GM20431 (cell line): ENCODE data around the gene RNF32.
"Not testable (repeated sequence)": the region's sequence is repeated elsewhere in the genome, so short reads cannot be mapped to it uniquely, and the experiment has no call there.

Source experiments
- in situ Hi-C: fragments of 300-500 bp; cut with MseI, MboI; formaldehyde crosslinking; loops from one replicate; pipeline ENCODE4 v1.15.0; 2020; ENCODE audit warnings: low sequenced_read_pairs; ENCODE audit not compliant: unreplicated experiment

The RNF32 gene

DNA sequence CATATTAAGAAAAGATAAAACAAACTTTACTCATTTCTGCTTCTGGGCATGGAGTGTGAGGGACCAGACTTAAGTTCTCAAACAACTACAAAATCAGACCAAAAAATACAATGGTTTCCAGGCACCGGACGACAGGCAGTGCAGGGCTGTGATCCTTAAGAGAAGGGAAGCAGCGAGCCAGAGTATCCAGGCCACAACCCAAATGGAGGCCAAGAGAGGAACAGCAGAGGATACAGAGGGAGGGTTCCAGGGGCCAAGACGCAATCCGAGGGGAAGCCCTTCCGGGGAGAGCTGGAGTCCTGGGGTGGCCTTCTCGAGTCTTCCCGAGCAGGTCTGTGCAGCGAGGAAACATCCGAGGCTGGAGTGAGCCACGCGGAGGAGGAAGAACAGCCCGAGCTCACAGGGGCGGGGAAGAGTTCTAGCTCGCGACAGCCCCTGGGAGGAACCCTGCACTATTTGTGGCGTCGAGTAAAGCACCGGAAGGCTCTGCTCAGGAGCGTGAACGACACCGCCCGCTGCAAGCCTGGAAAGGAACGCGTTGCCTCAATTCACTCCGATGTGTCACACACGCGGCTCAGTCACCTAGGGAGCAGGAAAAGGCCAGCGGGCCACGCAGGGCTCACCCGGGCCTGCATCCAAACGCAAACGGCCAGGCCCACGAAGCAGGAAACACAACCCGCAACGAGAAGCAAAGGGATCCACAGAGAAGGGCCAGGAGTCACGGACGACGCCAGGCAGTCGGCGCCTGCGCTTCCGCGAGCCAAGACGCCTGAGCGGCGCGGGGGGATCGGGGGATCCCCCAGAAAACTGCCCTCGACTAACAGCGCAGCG lies 933 bp upstream of the RNF32 start:
- in situ Hi-C loops: no loop called here

DNA sequence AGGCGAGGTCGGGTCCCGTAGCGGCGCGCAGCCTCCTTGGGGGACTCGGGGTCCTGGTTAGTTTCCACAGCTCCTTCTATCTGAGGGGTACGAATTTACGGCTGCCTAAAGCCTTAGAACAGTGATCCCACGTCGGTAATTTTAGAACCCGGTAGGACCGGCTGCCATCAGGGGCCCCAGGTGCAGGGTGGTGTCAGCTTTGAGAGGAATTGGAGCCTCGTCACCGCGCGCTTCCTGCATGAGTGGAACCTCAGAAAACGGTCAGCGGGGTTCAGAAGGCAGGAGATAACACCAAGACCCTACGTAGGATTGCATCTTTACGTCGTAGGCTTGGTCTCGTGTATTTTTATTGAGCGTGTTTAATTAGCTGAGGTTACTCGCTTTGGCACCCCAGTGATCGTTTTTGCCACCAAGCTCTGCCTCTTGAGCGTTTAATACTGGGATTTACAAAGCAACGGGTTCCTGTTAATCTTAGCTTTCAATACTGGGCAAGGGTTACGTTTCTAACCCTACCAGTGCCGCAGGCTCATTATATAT lies 443 bp downstream of the RNF32 start:
- in situ Hi-C loops: no loop called here

DNA sequence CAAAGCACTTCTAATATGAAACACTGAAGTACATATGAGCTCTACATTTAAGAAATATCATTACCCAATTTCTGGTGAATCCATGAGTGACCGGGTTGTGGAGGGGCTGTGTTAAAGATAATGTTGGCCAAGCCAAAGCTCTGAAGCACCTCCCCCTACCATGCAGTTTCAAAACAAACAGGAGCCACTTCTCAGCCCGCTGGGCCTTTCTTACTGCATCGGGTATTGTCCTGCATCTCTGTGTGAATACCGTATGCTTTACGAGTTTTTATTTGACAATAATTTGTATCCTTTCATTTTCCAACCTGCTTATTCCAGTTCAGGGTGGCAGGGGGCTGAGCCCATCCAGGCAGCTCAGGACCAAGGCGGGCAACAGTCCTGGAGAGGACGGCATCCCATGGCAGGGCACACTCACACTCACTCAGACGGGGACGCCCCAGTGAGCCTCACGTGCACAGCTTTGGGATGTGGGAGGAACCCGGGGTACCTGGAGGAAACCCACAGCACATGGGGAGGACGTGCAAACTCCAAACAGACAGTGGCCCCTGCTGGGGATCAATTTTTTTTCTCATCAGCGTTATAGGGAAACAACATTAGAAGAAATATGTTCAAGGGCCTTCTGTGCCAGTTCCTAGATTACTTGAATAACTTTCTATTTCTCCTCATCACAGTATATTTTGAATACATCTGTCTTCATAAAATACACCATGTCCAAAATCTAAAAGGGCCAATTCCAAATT lies 1.9 kb downstream of the RNF32 start:
- in situ Hi-C loops: no loop called here

DNA sequence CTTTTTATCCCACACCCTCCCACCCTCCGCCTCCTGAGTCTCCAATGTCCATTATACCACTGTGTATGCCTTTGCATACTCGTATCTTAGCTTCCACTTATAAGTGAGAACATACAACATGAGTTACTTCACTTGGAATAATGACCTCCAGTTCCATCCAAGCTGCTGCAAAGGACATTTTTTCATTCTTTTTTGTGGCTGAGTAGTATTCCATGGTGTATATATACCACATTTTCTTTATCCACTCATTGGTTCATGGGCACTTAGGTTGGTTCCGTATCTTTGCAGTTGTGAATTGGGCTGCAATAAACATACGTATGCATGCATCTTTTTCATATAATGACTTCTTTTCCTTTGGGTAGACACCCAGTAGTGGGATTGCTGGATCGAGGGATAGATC lies 6.8 kb downstream of the RNF32 start:
- in situ Hi-C loops: not testable (repeated sequence)

DNA sequence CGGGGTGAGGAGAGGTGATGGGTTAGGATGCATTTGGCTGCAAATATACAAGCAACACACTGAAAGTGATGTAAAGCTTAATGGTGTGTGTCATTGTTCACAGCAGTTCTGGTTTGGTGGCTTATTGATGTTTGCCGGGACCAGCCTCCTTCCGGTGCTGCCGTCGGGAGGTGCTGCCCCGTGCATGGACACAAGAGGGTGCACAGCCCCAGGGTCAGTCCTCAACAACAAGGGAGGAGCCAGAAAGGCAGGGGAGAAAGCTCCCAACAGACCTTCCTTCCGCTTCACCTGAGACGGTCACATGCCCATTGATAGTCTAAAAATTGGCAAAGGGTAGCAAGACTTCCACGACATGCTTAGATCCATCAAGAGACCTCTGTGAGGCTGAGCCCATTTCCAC lies 9.5 kb downstream of the RNF32 start:
- in situ Hi-C loops: no loop called here

DNA sequence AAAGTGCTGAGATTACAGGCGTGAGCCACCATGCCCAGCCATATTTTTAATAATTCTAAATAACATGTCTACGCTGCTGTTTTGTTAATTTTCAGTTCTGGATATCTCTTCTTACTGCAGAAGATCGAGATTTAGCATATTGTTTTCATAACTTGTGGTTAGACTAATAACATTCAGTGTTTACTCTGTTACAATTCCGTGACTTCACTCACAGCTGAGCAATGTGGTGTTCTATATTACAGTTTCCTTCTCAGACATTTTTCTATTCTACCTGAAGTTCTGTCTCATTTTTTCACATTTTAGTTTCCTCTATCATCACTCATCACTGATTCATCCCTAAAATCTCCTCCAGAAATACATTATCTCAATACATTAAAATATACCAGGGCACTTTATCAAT lies 10.9 kb downstream of the RNF32 start:
- in situ Hi-C loops: no loop called here

DNA sequence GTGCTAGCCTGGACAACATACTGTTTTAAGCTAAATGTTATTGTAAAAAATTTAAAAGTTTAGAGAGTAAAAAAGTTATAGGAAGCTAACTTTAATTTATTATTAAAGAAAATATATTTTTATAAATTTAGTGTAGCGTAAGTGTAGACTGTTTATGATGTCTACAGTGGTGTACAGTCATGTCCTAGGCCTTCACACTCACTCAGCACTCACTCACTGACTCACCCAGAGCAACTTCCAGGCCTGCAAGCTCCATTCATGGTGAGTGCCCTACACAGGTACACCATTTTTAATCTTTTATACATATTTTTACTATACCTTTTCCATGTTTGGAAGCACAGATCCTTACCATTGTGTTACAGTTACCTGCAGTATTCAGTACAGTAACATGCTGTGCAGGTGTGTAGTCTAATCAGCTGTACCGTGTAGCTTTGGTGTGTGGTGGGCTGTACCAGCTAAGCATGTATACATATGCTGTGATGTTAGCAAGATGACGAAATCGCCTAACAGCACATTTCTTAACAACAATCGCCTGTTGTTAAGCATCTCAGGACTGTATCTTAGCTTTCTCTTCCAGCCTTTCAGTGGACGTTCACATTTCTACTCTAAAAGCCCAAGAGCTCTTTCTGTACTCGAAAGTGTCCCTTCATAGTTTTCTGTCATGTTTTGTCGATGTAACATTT lies 12.5 kb downstream of the RNF32 start:
- in situ Hi-C loops: no loop called here

DNA sequence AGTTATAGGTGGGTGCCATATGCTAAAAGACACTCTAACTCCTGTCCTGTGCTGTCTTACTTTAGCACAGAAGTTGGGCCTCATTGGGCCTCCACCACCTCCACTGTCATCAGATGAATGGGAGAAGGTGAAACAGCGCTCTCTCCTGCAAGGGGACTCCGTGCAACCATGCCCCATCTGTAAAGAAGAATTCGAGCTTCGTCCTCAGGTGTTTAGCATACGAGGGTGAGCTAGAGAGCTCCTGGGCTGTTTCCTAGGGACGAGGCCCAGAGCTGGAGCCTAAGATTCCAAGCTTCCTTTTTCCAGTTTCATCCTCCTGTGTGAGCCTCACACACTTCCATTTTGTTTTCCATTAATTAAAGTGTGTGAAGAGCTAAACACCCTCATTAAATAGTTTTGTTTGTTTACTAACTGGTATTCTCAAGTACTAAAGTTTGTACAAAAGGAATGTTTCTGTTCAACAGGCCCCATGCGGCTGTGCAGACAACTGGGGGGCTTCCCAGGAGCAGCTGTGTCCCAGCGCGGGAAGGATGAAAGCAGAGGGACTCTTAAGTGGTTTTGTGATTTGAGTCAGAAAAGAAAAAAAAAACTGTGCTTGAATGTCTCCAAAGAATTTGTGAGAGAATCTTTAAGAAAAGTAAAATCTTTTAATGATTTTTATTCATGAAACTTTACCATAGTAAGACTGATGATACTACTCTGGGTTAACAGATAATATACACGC lies 14.1 kb downstream of the RNF32 start:
- in situ Hi-C loops: no loop called here

DNA sequence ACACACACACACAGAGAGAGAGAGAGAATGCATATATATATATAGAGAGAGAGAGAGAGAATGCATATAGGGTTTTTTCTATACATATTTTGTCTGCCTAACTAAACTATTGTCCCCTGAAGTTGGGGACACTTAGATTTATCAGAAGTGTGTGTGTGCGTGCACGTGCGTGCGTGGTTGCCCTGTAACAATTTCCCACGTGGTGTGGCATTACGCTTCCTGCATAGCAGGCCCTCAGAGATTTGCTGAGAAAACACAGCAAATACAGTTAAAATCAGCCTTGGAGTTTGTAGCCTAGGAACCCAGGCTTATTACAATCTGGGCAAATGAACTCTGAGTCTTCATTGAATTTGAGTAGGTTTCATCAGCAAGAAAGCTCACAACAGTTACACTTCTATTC lies 14.7 kb downstream of the RNF32 start:
- in situ Hi-C loops: no loop called here

DNA sequence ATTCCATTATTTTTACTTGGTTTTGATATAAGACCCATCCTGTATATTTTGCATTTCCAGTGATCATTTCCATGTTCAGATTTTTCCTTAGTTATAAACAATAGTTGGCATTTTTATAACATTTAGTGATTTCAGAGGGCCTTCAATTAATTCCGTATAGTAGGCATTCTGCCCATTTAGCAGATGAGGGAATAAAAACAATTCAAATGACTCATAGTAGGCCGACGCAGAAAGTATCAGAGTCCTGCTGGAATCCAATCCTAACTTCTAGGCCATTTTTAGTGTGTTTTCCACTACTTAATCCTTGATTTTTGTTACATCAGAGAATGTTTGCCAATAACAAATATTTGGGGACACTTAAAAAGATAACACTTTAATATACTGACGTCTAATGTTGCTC lies 15.4 kb downstream of the RNF32 start:
- in situ Hi-C loops: no loop called here

DNA sequence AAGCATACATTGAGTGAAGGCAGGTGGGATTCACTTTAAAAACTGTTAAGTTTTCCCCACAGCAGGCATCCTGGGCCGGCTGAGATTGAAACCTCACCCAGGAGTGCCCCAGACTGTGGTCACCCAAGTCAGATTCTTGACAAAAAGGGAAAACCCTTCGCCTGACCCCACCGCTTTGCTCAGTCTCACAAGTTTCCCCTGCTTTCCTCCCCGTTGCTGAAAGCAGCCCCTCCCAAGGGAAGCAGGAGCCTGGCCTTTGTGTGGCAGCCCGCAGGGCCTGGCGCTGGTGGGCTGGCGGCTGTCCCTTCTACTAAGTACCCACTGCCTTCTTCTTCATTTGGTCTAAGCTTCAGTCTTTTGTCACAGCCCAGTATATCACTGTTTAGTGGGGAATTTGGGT lies 16.0 kb downstream of the RNF32 start:
- in situ Hi-C loops: no loop called here

DNA sequence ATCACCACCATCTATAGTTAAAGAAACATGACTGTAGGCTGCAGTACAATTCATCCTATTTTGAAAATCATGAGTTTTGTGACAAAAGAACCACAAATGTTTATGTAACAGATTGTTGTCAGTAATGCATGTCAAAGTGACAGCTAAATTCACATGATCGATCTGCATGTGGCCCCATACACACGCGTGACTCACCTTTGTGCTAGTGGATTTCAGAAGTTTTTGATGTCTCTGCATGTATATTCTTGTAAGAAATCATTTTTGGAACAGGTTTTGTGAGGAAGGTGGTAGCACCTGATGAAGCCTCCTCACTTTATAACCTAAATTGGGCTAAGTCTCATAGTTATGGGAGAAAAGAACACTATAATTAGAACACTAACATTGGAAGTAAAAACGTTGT lies 17.1 kb downstream of the RNF32 start:
- in situ Hi-C loops: no loop called here

DNA sequence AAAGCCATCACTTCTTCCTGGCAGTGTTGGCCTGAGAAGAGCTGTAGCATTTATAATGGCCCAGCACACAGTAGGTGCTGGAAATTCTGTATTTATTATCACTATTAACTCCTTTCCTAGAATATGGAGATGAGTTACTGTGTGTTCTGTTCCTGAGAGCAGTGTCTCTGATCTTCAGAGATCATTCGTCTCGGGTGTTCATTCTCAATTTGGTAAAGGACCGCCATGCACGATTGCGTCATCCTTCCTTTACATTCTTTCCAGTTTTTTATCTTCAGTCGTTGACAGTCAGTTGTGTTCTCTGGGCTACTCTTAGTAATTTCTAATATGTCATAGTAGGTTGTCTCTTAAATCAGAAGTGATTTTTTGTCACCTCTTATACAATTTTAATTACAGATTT lies 18.6 kb downstream of the RNF32 start:
- in situ Hi-C loops: no loop called here

DNA sequence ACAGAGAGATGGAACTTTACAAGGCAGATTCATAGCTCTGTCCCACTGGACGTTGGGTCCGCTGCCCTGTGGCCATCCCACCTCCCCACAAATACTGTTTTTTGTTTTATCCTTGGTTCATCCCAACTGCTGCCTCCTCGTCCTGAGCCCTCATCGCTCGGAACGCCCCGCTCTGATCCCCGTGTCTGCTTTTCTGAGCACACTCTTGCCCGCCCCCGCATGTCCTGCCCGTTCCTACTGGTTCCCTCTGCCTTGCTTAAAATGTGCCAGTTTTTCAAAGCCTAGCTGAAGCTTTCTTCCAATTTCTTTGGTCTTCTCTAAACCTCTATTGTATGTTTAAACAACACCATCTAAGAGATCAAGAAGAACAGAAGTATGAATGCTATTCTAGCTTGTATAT lies 19.4 kb downstream of the RNF32 start:
- in situ Hi-C loops: no loop called here

DNA sequence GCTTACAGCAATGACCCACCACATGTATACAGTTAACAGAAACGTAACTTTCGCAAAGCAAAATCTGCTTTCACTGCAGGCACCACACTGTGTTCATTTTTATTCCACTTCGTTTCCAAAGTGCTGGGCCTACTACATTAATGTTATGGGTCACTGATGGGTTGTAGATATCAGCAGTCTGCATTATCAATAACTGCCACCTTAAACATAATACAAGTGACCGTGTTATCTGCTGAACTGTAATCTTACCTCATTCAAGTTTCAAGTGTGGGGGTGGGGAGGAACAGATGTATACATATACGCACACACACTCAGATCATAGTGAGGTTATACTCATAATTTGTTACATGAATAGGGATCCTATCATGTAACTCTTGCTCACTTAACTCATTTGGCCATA lies 21.1 kb downstream of the RNF32 start:
- in situ Hi-C loops: no loop called here

DNA sequence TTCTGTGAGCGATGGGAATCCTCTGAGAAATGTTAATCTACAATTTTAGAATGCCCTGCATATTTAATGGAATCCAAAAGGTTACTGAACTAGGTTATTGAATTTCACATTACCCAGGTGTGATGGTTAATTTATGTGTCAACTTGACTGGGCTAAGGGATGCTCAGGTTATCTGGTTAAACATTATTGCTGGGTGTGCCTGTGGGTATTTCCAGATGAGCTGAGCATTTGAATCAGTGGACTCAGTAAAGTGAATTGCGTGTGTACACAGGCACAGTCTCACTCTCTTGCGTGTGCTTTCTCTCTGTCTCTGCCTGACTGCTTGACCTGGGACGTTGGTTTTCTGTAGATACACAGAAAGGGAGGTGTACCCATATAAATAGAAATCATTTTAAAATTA lies 21.7 kb downstream of the RNF32 start:
- in situ Hi-C loops: no loop called here

DNA sequence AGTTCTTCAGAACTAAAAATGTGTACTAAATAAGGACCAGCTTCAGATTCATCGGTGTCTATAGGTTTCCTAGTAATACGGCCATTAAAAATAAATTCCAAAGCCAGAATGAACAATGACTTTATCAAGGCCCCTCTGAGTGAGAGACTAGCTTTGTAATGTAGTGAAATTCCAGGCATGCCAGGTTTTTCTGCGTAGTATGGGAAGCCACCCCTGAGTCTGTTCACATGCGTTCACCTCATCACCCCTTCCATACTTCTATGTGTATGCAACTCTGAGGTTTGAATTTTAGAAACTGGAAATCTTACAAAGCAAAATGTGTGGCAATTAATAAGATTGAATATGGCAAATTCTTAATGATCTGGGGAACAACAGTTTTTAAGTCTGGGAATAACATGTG lies 24.5 kb downstream of the RNF32 start:
- in situ Hi-C loops: no loop called here

DNA sequence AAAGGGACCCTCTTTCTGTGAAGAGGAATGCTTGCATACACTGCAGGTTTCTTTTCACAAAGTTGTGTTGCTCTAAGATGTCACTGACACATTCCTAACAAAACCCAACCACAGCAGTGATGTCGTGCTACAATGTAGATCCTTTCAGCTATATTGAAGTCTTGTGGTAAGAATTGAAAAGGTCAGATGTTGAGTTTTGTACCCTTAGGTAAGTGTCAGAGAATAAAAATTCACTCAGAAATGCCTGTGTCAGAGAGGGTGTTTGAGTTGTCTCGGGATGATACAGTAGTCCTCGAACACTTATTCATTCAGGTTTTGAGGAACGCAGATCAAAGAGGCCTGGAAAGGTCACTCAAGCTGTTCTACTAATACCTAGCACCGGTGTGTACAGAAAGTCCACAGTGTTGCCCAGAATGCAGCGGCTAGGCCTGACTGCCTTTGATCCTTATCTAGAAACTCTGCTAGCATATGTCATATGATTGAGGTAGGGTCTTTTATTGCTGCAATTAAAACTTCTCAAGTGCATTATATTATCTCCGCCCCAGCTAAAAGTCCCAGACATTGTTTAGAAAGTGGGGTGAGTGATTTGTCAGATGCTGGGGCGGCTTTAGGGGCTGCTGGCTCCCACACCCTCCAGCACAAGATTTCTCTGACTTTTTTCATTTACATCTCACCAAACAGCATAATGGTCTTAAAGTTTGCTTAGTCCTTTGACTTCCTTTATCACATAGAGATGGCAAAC lies 26.0 kb downstream of the RNF32 start:
- in situ Hi-C loops: no loop called here

DNA sequence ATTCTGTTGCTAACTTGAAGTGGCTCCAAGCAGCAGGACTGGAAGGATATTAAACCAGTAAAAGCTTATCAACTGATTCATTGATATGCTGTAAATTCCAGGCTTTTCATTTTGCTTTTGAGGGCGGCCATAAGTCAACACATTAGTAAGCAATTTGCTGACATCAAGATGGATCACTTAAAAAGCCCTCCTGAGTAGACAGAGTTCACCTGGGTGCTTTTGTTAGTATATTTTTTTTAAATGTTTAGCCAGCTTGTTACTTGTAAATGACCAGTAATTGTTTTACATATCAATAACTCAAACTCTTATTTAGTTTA lies 26.5 kb downstream of the RNF32 start:
- in situ Hi-C loops: no loop called here
